PFSK-1 (cell line): ENCODE results near the gene CUL9.

Experiments used
- POLR2AphosphoS5 ChIP-seq: IDR thresholded peaks from 2 replicates; pipeline ENCODE4 v1.6.1; 2012; ENCODE audit warnings: low read depth, mild to moderate bottlenecking, control low read depth, low read length, moderate library complexity
- SIN3A ChIP-seq: IDR thresholded peaks from 2 replicates; pipeline ENCODE4 v1.6.1; 2012; ENCODE audit warnings: mild to moderate bottlenecking, low read length, moderate library complexity, borderline replicate concordance; ENCODE audit not compliant: insufficient read depth
- TAF1 ChIP-seq: IDR thresholded peaks from 2 replicates; pipeline ENCODE4 v1.6.1; 2012; ENCODE audit warnings: low read length, control low read depth, borderline replicate concordance; ENCODE audit not compliant: insufficient read depth
- TF ChIP-seq, protein P1 (sequence below), 2 experiments: IDR thresholded peaks; 2 replicates each; pipeline versions ENCODE4 v1.6.1 to v1.8.0; 2011 to 2012; ENCODE audit warnings: low read depth in 2 of 2, low read length in 2 of 2, control low read depth in 1 of 2, inconsistent platforms in 1 of 2, mild to moderate bottlenecking in 1 of 2, moderate library complexity in 1 of 2; ENCODE audit not compliant: insufficient read depth in 1 of 2

DNA sequence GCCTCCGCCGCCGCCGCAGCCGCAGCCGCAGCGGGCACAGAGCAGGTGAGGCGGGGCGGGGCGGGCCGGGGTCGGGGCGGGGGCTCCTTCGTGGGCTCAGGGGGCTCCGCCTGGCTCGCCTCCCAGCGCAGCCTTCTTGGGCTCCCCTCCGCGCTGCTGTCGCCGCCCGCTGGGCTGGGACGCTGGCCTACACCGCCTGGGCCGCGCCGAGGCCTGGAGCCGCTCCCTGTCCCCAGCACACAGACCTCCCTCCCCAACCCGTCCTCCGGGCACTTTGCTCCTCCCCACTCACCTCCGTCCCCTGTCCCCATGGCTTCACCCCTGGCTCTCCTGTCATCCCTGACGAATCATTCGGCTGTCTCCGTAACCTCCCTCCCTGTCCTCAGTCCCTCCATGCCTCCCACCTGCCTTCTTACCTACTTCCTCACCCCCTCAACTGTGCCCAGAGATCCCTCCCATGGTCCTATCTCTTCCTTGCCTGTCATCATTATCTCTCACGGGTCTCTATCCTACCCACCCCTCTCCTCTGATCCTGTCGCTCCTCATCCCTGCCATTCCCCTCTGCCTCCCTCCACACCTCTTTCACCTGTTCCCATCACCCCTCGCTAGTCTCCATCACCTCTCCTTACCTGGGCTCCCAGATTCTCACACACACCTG is 61.8 kb downstream of the CUL9 start:
- TF ChIP-seq, protein P1, sequence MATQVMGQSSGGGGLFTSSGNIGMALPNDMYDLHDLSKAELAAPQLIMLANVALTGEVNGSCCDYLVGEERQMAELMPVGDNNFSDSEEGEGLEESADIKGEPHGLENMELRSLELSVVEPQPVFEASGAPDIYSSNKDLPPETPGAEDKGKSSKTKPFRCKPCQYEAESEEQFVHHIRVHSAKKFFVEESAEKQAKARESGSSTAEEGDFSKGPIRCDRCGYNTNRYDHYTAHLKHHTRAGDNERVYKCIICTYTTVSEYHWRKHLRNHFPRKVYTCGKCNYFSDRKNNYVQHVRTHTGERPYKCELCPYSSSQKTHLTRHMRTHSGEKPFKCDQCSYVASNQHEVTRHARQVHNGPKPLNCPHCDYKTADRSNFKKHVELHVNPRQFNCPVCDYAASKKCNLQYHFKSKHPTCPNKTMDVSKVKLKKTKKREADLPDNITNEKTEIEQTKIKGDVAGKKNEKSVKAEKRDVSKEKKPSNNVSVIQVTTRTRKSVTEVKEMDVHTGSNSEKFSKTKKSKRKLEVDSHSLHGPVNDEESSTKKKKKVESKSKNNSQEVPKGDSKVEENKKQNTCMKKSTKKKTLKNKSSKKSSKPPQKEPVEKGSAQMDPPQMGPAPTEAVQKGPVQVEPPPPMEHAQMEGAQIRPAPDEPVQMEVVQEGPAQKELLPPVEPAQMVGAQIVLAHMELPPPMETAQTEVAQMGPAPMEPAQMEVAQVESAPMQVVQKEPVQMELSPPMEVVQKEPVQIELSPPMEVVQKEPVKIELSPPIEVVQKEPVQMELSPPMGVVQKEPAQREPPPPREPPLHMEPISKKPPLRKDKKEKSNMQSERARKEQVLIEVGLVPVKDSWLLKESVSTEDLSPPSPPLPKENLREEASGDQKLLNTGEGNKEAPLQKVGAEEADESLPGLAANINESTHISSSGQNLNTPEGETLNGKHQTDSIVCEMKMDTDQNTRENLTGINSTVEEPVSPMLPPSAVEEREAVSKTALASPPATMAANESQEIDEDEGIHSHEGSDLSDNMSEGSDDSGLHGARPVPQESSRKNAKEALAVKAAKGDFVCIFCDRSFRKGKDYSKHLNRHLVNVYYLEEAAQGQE (IDR thresholded peaks at IDR 0.05; ENCODE audit: insufficient read depth in 1 of 2, low read depth in 2 of 2, low read length in 2 of 2) = no peak
- TF ChIP-seq POLR2AphosphoS5 (no peak), SIN3A (no peak), TAF1 (no peak)
